ENCODE data around the gene SVEP1.

DNA sequence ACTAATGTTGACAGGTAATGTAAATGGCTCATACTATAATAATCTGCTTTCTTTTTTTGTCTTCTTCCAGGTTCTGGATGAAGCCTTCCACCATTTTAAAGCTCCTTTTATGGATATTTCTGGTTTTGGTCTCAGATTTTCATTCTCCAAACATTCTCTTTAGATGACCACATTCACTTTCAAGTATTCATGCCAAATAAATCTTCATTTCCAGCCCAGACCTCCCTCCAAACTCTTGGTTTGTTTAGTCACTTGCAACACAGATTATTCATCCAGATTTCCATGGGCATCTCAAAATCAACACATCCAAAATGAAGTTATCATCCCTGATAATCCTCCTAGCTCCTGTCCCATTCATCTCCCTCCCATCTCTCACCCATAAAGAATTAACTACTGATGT, 40.3 kb upstream of the SVEP1 start:
- TF ChIP-seq POLR2A (IDR thresholded peaks at IDR 0.05; ENCODE audit: low read depth, low read length) (no peak), POLR2AphosphoS5 (IDR thresholded peaks at IDR 0.05; ENCODE audit: low read depth, low read length) (no peak)

Data from GM12891 (cell line).